GM21723 (cell line): Measurements from ENCODE around the gene JUND.

ENCODE experiments used
- ATAC-seq: cut with Tn5 transposase; IDR thresholded peaks from one replicate; pipeline ENCODE4 v1.9.1; 2021; ENCODE audit warnings: mild to moderate bottlenecking, moderate library complexity; ENCODE audit not compliant: unreplicated experiment

JUND gene

GRCh38 chr19:18291019-18291524 is 9.7 kb upstream of the JUND start:
- ATAC-seq: peak; percentile 3

- no peak for ATAC-seq
These were observed 9.0 kb upstream of the JUND start for GRCh38 chr19:18290302-18291018.

GRCh38 chr19:18289471-18290301 is 8.3 kb upstream of the JUND start:
- ATAC-seq: no peak

- no peak for ATAC-seq
These were observed 6.7 kb upstream of the JUND start for GRCh38 chr19:18287836-18288772.

GRCh38 chr19:18286973-18287635 is 5.7 kb upstream of the JUND start:
- no peak for ATAC-seq

- ATAC-seq: no peak
These were observed 3.4 kb upstream of the JUND start for GRCh38 chr19:18284712-18285360.

- no peak for ATAC-seq
These were observed 1.9 kb upstream of the JUND start for GRCh38 chr19:18283338-18283737.

- no peak for ATAC-seq
These were observed 1.3 kb upstream of the JUND start for GRCh38 chr19:18282788-18283141.

- no peak for ATAC-seq
These were observed 782 bp upstream of the JUND start for GRCh38 chr19:18282021-18282787.

- peak; percentile 20 for ATAC-seq
These were observed 958 bp downstream of the JUND start for GRCh38 chr19:18280247-18281081.

GRCh38 chr19:18279516-18280246 is 1.7 kb downstream of the JUND start:
- ATAC-seq: peak; percentile 22

- ATAC-seq: no peak
These were observed 2.2 kb downstream of the JUND start for GRCh38 chr19:18279266-18279515.

GRCh38 chr19:18278521-18279265 is 2.7 kb downstream of the JUND start:
- ATAC-seq: no peak

GRCh38 chr19:18274781-18275356 is 6.6 kb downstream of the JUND start:
- ATAC-seq: no peak

GRCh38 chr19:18274219-18274780 is 7.1 kb downstream of the JUND start, which contains the start of gene IQCN:
Gene IQCN, minus strand, starts transcription at chr19:18274452. Its CDS starts 4,974 bp downstream, at chr19:18269478.
- ATAC-seq: no peak

GRCh38 chr19:18273561-18274218 is 7.7 kb downstream of the JUND start:
- ATAC-seq: no peak
